K562 (cell line): ENCODE measurements around the gene ZNF440. TPM values are rescaled to one million over a fixed set of nuclear protein-coding genes. Genes with fewer than 3 reads are reported as not detected.

Experiments
- ATAC-seq: fragments of 200-7000 bp; cut with Tn5 transposase; 3 replicates; pipeline ENCODE4 v1.9.1; 2020; ENCODE audit warnings: moderate library complexity
- BruUV-seq: library from RNA; stranded (reverse); fragments of 400-500 nt; replicated peaks from 2 replicates; lab custom pipeline; 2021; lab: Mats Ljungman, UMichigan
- CTCF ChIA-PET: fragments of 300-600 bp; formaldehyde crosslinking; extraction: SDS; loops from one replicate; lab custom pipeline; 2021; ENCODE audit warnings: low intra/inter-chr PET ratio; lab: Yijun Ruan, JAX
- POLR2A ChIA-PET: fragments of 300-600, 350-650 bp; sonication (Branson Sonifier 250); formaldehyde crosslinking; extraction: SDS; loops from one replicate; lab custom pipeline; 2021; ENCODE audit warnings: antibody characterized with exemption, inconsistent platforms; lab: Yijun Ruan, JAX
- DNase-seq, 4 experiments: peaks; one replicate each; pipeline versions ENCODE4 v3.0.0 to v3.0.0-alpha.2; 2011 to 2018; ENCODE audit warnings: low spot score in 3 of 4, mixed read lengths in 3 of 4; ENCODE audit errors: extremely low read depth in 1 of 4
- FAIRE-seq: peaks from 2 replicates; lab custom pipeline; 2011; peaks lifted over from hg19 to GRCh38; lab: Jason Lieb, UNC
- H2AFZ ChIP-seq: 2 replicates; pipeline ENCODE4 v1.6.0; 2011; ENCODE audit warnings: low read depth, low read length, control low read depth, inconsistent platforms
- H3K27ac ChIP-seq: fragments of 200-600 bp; 3 replicates; pipeline ENCODE4 v1.8.0; 2011; ENCODE audit warnings: low read depth, mild to moderate bottlenecking, control low read depth, inconsistent platforms, low read length, moderate library complexity, mixed read lengths; ENCODE audit errors: extremely low read depth
- H3K27me3 ChIP-seq, 2 experiments: fragments of 300-600 bp in 1 of 2; 2 replicates in 1 of 2; 3 replicates in 1 of 2; pipeline versions ENCODE4 v1.6.0 to v1.8.0; 2011; ENCODE audit warnings: inconsistent platforms in 2 of 2, low read length in 2 of 2, mild to moderate bottlenecking in 1 of 2, mixed read lengths in 1 of 2, moderate library complexity in 1 of 2; ENCODE audit not compliant: control insufficient read depth in 2 of 2, insufficient read depth in 2 of 2
- H3K36me3 ChIP-seq: fragments of 300-600 bp; 3 replicates; pipeline ENCODE4 v1.8.0; 2011; ENCODE audit warnings: mild to moderate bottlenecking, low read length, inconsistent platforms; ENCODE audit not compliant: control insufficient read depth, insufficient read depth
- H3K4me1 ChIP-seq, 2 experiments: fragments of 200-600 bp in 1 of 2; replicated peaks in 1 of 2; 2 replicates in 1 of 2; 3 replicates in 1 of 2; pipeline versions ENCODE4 v1.5.1 to v1.8.0; 2011; ENCODE audit warnings: inconsistent platforms in 2 of 2, low read length in 2 of 2, mild to moderate bottlenecking in 1 of 2, mixed read lengths in 1 of 2, moderate library complexity in 1 of 2; ENCODE audit not compliant: control insufficient read depth in 2 of 2, insufficient read depth in 2 of 2
- H3K4me2 ChIP-seq: 2 replicates; pipeline ENCODE4 v1.6.1; 2011; ENCODE audit warnings: low read length, control low read depth, inconsistent platforms, mixed read lengths; ENCODE audit not compliant: insufficient read depth
- H3K4me3 ChIP-seq: fragments of 200-600 bp; sonication (generic), shearing (Covaris generic); 2 replicates; pipeline ENCODE4 v1.5.1; 2016; ENCODE audit warnings: control low read depth, inconsistent platforms
- H3K79me2 ChIP-seq: fragments of 200-600 bp; 3 replicates; pipeline ENCODE4 v1.8.0; 2011; ENCODE audit warnings: low read length, inconsistent platforms; ENCODE audit not compliant: control insufficient read depth, insufficient read depth
- H3K9ac ChIP-seq, 2 experiments: 2 replicates each; pipeline versions ENCODE4 v1.6.0 to v1.6.1; 2011; ENCODE audit warnings: low read depth in 2 of 2, low read length in 2 of 2, control low read depth in 1 of 2, inconsistent platforms in 1 of 2, mild to moderate bottlenecking in 1 of 2, mixed read lengths in 1 of 2; ENCODE audit not compliant: insufficient read depth in 1 of 2
- H3K9me1 ChIP-seq: one replicate; pipeline ENCODE4 v1.6.0; 2011; ENCODE audit warnings: inconsistent platforms, mild to moderate bottlenecking, low read length, moderate library complexity; ENCODE audit not compliant: control insufficient read depth, insufficient read depth
- H3K9me3 ChIP-seq: replicated peaks from 2 replicates; pipeline ENCODE4 v1.5.1; 2011; ENCODE audit warnings: low read depth, low read length, inconsistent platforms; ENCODE audit not compliant: control insufficient read depth, insufficient read depth
- H4K20me1 ChIP-seq: replicated peaks from 2 replicates; pipeline ENCODE4 v1.6.1; 2011; ENCODE audit warnings: low read length, inconsistent platforms, mixed read lengths; ENCODE audit not compliant: control insufficient read depth, insufficient read depth
- ARID1B ChIP-seq: fragments of 450-650 bp; IDR thresholded peaks from 2 replicates; pipeline ENCODE4 v1.6.1; 2016; ENCODE audit warnings: antibody characterized with exemption, mild to moderate bottlenecking, inconsistent platforms
- CBFA2T3 ChIP-seq: fragments of 450-650 bp; IDR thresholded peaks from 2 replicates; pipeline ENCODE4 v1.6.1; 2017
- CTCFL ChIP-seq: IDR thresholded peaks from 2 replicates; pipeline ENCODE4 v1.6.1; 2011; ENCODE audit warnings: borderline replicate concordance, low read depth, mild to moderate bottlenecking, moderate library complexity, low read length; ENCODE audit not compliant: insufficient read depth, poor library complexity, severe bottlenecking
- MEIS2 ChIP-seq: fragments of 450-650 bp; IDR thresholded peaks from 2 replicates; pipeline ENCODE4 v1.6.1; 2014; ENCODE audit warnings: mild to moderate bottlenecking; ENCODE audit not compliant: partially characterized antibody
- PKNOX1 ChIP-seq: fragments of 450-650 bp; IDR thresholded peaks from 2 replicates; pipeline ENCODE4 v1.6.1; 2016
- SOX6 ChIP-seq: fragments of 450-650 bp; IDR thresholded peaks from 2 replicates; pipeline ENCODE4 v1.6.1; 2014; ENCODE audit warnings: mild to moderate bottlenecking
- ZKSCAN1 ChIP-seq: fragments of 150-350 bp; IDR thresholded peaks from 2 replicates; pipeline ENCODE4 v1.6.1; 2016; ENCODE audit warnings: low read depth, low read length
- WGBS: fragments of 100-300 bp; shearing (Covaris generic); methylation state at CpG from one replicate; pipeline ENCODE4 v1.1.6; 2016; ENCODE audit warnings: low coverage, mixed read lengths; ENCODE audit not compliant: insufficient coverage; ENCODE audit errors: missing lambda C conversion rate; 5-methylcytosine and 5-hydroxymethylcytosine counted together
- in situ Hi-C: fragments of 300-500 bp; cut with MboI; formaldehyde crosslinking; loops from 4 replicates; pipeline ENCODE4 v1.15.0; 2018; ENCODE audit warnings: inconsistent platforms, mixed read lengths
- intact Hi-C: fragments of 100-400 bp; cut with micrococcal nuclease; formaldehyde crosslinking; loops from 2 replicates; pipeline ENCODE4 v1.14.2; 2022
- polyA plus RNA-seq, 8 experiments: library from polyadenylated mRNA; depleted of rRNA in 4 of 8; stranded (reverse) in 5 of 8; unstranded in 3 of 8; fragments of >200 nt; fragmentation: Nextera tagmentation in 2 of 8; fragmentation: Illumina TruSeq in 1 of 8; extraction: Ambion mirVana in 2 of 8; extraction: Trizol in 1 of 8; gene quantifications; 2 replicates each; pipeline versions ENCODE4 v1.2.1 to v1.2.3, GENCODE V29; 2011 to 2014; ENCODE audit warnings: inconsistent platforms in 1 of 8, missing spikeins in 1 of 8
- total RNA-seq, 7 experiments: library from RNA; depleted of rRNA in 6 of 7; stranded (reverse); fragments of >200 nt in 6 of 7; fragmentation: Illumina TruSeq in 2 of 7; extraction: Trizol in 2 of 7; gene quantifications; 2 replicates each; pipeline versions ENCODE4 v1.2.1 to v1.2.3, GENCODE V29; 2011 to 2021; ENCODE audit warnings: low replicate concordance in 1 of 7

Gene ZNF440
- total and polyA plus RNA-seq, 9 of the 15 experiments (the other 6 are each of a cell fraction or from before 2014, with no cell fraction given), result 5.9 to 32.6 (median 13.4) TPM

- H3K27me3 ChIP-seq, result no peaks in the 10 kb centered on the region
- no peaks in the 10 kb centered on the region for H4K20me1 ChIP-seq
- POLR2A ChIA-PET, result interaction anchor here (0.7 to 1.3 kb wide), 3 partner anchors 15 to 77 kb away, joined by 3 to 4 read pairs (median 3); partner anchors contain the start of gene ZNF441
- DNase-seq, result peak in 1 of 4 experiments; percentile 27
- CTCF ChIA-PET, result no interaction called here
- H3K79me2 ChIP-seq, result no peaks in the 10 kb centered on the region
- intact Hi-C loops, result no loop called here
- peaks cover 4 to 7% of the 10 kb centered on the region in 2 experiments; a peak in 4 of 5 replicates for H3K4me1 ChIP-seq
- H2AFZ ChIP-seq, result peak overlapping the region; percentile 38; the same call in 1 of the 2 replicates
- H3K9ac ChIP-seq, result no peak overlapping the region
- no peaks in the 10 kb centered on the region for H3K9me1 ChIP-seq
- in situ Hi-C loops, result no loop called here
- 0% methylated on average over 2 of the region's 2 CpGs for WGBS
- H3K27ac ChIP-seq, result no peak overlapping the region
- H3K4me2 ChIP-seq, result peak overlapping the region; percentile 19; the same call in 1 of the 2 replicates
- H3K36me3 ChIP-seq, result no peaks in the 10 kb centered on the region
- FAIRE-seq, result no peak
- no peak for ATAC-seq
- BruUV-seq, result no TSS peak
- no peaks in the 10 kb centered on the region for H3K9me3 ChIP-seq
- TF ChIP-seq CBFA2T3, result peak; percentile 42; the same call in 1 of the 2 replicates
- TF ChIP-seq SOX6, result peak; percentile 32; the same call in 1 of the 2 replicates
- 0 out of 2 replicates have a peak, but pooled peaks have one; percentile 15 for TF ChIP-seq ARID1B
- no peak for TF ChIP-seq ZKSCAN1
- peak; percentile 58; the same call in 1 of the 2 replicates for TF ChIP-seq PKNOX1
- peak; percentile 76 for TF ChIP-seq MEIS2
- no peak for TF ChIP-seq CTCFL
- no peak overlapping the region for H3K4me3 ChIP-seq
Measured at GRCh38 chr19:11843722-11844121, 29.6 kb downstream of the ZNF440 start.
